ENCODE results near the gene ALOX12B.
"Not testable (repeated sequence)": the region's sequence is repeated elsewhere in the genome, so short reads cannot be mapped to it uniquely, and the experiment has no call there.

ALOX12B gene

DNA sequence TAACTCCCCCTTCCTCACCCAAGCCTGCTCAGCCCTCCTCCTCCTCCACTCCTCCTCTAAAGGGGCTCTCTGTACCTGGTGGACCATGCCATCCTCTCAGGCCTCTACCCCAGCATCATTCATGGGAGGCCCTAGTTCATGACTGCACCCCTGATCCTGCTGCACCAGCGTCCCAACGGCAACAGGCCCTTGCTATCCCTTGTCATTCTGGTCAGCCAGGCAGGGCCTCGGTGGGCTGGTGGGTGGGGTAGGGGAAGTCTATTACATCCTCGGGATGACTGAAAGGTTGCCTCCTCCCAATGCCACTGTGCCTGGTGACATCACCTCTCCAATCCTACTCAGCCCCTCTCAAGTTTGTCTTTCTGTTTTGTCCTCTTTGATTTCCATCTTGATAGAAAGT lies 19.7 kb downstream of the ALOX12B start:
- peaks cover 46% of the 10 kb centered on the region for H3K27me3 Mint-ChIP-seq
- no peak overlapping the region for H3K4me3 Mint-ChIP-seq
- no peaks in the 10 kb centered on the region for H3K36me3 Mint-ChIP-seq
- peaks cover 20% of the 10 kb centered on the region for H3K4me1 Mint-ChIP-seq
- no peaks in the 10 kb centered on the region for H3K9me3 Mint-ChIP-seq
- no peak for ATAC-seq
- no peak overlapping the region for H3K27ac Mint-ChIP-seq

DNA sequence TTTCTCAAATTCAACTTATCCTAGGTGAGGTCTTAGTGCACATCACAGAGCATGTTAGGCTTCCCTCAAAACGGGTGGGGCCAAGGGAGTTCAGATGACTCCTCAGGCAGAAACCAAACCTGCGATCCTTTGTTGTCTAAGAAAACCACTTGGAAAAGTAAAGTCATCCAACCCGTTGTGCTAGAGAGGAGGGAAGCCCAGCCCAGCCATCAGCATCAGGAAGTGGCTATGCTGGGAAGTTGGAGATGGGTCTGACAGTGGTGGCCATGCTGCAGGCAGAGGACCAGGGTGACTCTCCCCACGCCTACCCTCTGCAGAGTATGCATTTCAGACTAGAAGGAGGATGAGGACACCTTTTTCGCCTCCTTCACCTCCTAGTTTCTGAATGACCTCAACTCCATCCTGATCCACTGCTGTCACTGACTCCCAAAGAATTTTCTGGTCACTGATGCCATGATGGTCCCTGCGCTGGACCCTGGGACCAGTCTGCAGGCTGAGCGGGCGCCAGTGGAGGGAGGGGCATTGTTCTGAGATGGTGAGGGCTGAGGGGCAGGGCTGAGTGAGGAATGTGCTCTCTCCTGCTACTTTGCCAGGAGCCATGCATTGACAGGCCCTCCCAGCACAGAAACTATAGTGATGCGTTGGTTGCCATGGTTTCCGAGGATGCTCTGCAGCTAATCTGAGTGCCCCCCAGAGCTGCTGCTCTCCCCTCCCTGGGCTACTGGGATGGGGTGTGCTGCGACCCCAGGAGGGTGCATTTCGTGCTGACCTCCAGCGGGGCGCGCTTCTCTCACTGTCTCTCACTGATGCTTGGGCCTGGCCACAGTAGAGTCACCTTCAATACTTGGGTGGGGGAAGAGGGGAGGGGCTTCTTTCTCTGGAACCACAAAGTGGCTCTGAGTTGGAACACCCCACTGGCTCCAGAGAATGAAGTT lies 20.4 kb downstream of the ALOX12B start:
- Mint-ChIP-seq H3K4me3 (no peak overlapping the region), H3K36me3 (no peaks in the 10 kb centered on the region), H3K27ac (no peak overlapping the region), H3K4me1 (peaks cover 13% of the 10 kb centered on the region), H3K9me3 (no peaks in the 10 kb centered on the region), H3K27me3 (peaks cover 46% of the 10 kb centered on the region)
- ATAC-seq, result no peak

DNA sequence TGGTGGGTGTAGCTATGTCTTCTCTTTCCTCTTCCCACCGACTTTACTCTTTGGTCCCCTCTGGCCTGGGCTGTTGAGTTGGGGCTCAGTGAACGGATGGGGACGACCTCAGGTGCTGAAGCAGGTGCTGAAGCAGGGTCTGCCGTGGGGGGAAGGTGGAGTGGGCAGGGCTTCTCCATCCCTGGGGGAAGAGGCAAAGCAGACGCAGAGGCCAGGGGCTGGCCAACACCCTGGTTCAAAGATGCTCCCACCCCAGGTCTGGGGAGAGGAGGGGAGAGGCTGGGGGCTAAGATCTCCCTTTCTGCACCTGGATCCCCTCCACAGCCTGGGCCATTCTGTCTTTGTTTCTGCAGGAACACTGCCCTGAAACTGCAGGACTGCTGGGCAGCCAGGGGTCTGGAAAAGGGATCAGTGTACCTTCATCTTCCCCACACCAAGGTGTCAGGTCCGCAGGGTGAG lies 22.9 kb downstream of the ALOX12B start:
- peaks cover 56% of the 10 kb centered on the region for H3K27me3 Mint-ChIP-seq

DNA sequence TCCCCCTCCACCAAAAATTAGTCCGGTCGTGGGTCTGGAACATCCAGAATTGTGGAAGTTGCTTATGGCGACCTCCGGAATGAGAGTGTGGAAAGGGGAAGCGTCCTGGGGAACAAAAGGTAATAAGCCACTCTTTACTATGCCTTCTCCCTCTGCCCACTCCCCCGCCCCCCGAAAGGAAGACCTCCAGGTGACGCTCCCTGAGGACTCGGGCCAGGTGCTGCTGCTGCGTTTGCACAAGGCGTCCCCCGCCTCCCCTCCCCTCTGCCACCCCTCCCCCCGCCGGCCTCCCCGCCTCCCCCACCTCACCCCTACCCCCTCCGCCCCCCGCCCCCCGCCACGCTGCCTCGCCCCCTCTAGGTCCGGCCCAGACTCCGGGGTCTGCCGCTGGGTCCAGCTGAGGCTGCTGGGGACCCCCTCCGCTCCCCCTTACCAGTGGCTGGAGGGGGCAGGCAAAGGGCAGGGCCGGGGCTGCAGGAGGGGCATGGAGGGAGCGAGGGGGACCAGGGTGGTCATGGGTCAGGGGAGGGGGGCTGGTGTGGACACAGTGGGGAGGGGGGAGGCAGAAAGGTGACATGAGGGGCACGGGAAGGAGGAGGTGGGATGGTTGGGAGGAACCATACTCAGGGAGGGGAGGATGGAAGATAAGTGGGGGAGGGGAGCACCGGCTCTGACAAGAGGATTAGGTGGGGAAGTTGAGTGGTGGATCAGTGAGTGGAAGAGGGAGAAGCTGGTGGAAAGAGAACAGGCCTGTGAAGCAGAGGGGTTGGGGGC lies 23.6 kb downstream of the ALOX12B start:
- H3K27ac Mint-ChIP-seq, result no peak overlapping the region
- H3K27me3 Mint-ChIP-seq, result peaks cover 56% of the 10 kb centered on the region
- H3K9me3 Mint-ChIP-seq, result no peaks in the 10 kb centered on the region
- no peaks in the 10 kb centered on the region for H3K36me3 Mint-ChIP-seq
- peaks cover 4% of the 10 kb centered on the region for H3K4me1 Mint-ChIP-seq
- ATAC-seq, result no peak
- H3K4me3 Mint-ChIP-seq, result no peak overlapping the region

More for the DNA sequence above, 22.9 kb downstream of the ALOX12B start:
- Mint-ChIP-seq H3K9me3 (no peaks in the 10 kb centered on the region), H3K4me1 (peaks cover 8% of the 10 kb centered on the region), H3K27ac (no peak overlapping the region), H3K36me3 (no peaks in the 10 kb centered on the region), H3K4me3 (no peak overlapping the region)
- no peak for ATAC-seq

DNA sequence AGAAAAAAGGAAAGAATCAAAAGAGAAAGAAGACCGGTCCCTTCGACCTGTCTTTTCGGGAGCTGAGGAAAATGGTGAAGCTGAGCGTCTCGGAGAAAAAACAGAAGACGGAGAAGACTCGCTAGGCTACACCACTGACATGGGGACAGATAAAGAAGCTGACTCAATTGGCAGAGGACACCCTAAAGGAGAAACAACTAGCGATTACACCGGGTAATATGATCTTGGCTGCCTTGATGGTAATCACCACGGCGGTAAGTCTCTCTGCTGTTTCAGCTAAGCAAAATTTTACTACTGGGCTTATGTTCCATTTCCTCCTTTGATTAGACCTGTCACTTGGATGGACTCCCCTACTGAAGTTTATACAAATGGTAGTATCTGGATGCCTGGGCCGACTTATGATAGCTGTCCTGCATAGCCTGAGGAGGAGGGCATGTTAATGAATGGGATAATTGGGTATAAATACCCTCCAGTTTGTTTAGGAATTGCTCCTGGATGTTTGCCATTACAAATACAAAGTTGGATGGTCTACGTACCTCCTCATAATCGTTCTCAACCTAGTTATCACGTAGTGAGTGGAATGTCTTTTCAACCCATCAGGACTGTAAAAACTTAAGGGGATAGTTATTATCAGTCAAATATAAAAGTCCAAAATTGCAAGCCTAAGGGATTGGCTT lies 24.6 kb downstream of the ALOX12B start:
- H3K27ac Mint-ChIP-seq, result no peak overlapping the region
- H3K27me3 Mint-ChIP-seq, result peaks cover 56% of the 10 kb centered on the region
- no peaks in the 10 kb centered on the region for H3K9me3 Mint-ChIP-seq
- ATAC-seq, result no peak
- H3K36me3 Mint-ChIP-seq, result no peaks in the 10 kb centered on the region
- H3K4me3 Mint-ChIP-seq, result no peak overlapping the region
- no peaks in the 10 kb centered on the region for H3K4me1 Mint-ChIP-seq

DNA sequence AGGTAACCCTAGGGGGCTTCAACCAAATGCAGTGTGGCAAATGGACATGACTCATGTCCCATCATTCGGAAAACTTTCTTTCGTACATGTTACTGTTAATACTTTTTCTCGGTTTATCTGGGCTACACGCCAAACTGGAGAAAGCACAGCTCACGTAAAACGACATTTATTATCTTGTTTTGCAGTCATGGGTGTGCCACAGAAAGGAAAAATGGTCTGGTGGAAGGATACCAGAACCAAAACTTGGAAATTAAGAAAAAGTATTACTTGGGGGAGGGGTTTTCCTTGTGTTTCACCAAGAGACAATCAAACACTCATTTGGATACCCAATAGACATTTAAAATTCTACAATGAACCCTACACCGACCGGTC lies 25.1 kb downstream of the ALOX12B start:
- no peak overlapping the region for H3K4me3 Mint-ChIP-seq
- H3K9me3 Mint-ChIP-seq, result no peaks in the 10 kb centered on the region
- peaks cover 56% of the 10 kb centered on the region for H3K27me3 Mint-ChIP-seq

DNA sequence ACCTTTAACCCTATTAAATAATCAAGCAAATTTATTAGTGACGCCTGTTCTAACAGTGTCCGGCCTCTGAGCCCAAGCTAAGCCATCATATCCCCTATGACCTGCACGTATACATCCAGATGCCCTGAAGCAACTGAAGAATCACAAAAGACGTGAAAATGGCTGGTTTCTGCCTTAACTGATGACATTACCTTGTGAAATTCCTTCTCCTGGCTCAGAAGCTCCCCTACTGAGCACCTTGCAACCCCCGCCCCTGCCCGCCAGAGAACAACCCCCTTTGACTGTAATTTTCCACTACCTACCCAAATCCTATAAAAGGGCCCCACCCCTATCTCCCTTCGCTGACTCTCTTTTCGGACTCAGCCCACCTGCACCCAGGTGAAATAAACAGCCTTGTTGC lies 25.7 kb downstream of the ALOX12B start:
- H3K36me3 Mint-ChIP-seq, ATAC-seq, H3K4me3 Mint-ChIP-seq, H3K4me1 Mint-ChIP-seq, H3K27ac Mint-ChIP-seq, H3K9me3 Mint-ChIP-seq: not testable (repeated sequence)
- peaks cover 56% of the 10 kb centered on the region for H3K27me3 Mint-ChIP-seq

More for the DNA sequence above, 25.1 kb downstream of the ALOX12B start:
- Mint-ChIP-seq H3K27ac (no peak overlapping the region), H3K4me1 (peaks cover 3% of the 10 kb centered on the region), H3K36me3 (no peaks in the 10 kb centered on the region)
- ATAC-seq, result no peak

DNA sequence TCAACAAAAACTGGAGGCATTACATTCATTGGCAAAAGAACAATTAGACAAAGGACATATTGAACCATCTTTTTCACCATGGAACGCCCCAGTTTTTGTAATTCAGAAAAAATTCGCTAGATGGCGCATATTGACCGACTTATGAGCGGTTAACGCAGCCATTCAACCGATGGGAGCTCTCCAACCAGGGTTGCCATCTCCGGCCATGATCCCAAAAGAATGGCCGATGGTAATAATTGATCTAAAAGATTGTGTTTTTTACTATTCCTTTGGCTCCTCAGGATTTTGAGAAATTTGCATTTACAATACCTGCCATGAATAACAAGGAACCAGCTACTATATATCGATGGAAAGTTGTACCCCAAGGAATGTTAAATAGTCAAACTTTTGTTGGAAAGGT lies 27.2 kb downstream of the ALOX12B start:
- H3K4me3 Mint-ChIP-seq, result no peak overlapping the region

DNA sequence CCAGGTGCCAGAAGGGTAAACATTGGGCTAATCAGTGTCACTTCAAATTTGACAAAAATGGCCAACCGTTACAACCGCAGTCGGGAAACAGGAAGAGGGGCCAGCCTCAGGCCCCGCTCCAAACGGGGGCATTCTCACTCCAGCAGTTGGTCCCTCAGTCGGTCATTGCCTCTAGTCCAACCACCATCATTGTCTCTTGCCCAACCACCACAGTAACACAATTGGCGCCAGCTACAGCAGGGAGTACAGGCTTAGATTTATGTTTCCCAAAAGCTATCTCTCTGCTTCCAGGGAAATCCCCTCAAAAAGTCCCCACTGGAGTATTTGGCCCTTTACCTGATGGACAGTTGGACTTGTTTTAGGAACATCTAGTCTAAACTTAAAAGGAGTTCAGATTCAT lies 28.4 kb downstream of the ALOX12B start:
- H3K9me3 Mint-ChIP-seq, result no peaks in the 10 kb centered on the region
- no peak for ATAC-seq
- H3K36me3 Mint-ChIP-seq, result no peaks in the 10 kb centered on the region
- peaks cover 38% of the 10 kb centered on the region for H3K27me3 Mint-ChIP-seq
- peaks cover 22% of the 10 kb centered on the region for H3K4me1 Mint-ChIP-seq
- H3K27ac Mint-ChIP-seq, result no peak overlapping the region
- no peak overlapping the region for H3K4me3 Mint-ChIP-seq

More for the DNA sequence above, 27.2 kb downstream of the ALOX12B start:
- Mint-ChIP-seq H3K27ac (no peak overlapping the region), H3K9me3 (no peaks in the 10 kb centered on the region), H3K36me3 (no peaks in the 10 kb centered on the region), H3K27me3 (peaks cover 44% of the 10 kb centered on the region), H3K4me1 (peaks cover 22% of the 10 kb centered on the region)
- no peak for ATAC-seq

DNA sequence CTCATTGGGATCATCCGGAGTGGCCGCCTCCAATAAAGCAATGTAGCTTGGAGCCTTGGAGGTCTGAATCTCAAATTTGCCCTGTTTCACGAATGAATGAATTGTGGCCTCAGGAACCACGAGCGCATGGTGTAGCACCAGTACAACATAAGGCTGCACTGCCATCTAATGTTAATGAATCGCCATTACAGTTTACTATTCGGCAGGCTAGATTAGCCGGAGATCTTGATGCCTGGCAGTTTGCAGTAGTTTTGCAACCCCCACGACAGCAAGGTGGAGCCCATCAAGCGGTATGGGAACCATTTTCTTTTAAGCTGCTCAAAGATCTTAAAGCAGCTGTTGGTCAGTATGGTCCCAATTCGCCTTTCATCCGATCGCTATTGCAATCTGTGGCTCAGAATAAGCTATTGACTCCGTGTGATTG lies 29.8 kb downstream of the ALOX12B start:
- Mint-ChIP-seq H3K36me3 (no peaks in the 10 kb centered on the region), H3K27me3 (peaks cover 24% of the 10 kb centered on the region), H3K9me3 (no peaks in the 10 kb centered on the region), H3K4me1 (peaks cover 22% of the 10 kb centered on the region), H3K27ac (peak overlapping the region; percentile 53), H3K4me3 (no peak overlapping the region)
- ATAC-seq, result peak; percentile 84

DNA sequence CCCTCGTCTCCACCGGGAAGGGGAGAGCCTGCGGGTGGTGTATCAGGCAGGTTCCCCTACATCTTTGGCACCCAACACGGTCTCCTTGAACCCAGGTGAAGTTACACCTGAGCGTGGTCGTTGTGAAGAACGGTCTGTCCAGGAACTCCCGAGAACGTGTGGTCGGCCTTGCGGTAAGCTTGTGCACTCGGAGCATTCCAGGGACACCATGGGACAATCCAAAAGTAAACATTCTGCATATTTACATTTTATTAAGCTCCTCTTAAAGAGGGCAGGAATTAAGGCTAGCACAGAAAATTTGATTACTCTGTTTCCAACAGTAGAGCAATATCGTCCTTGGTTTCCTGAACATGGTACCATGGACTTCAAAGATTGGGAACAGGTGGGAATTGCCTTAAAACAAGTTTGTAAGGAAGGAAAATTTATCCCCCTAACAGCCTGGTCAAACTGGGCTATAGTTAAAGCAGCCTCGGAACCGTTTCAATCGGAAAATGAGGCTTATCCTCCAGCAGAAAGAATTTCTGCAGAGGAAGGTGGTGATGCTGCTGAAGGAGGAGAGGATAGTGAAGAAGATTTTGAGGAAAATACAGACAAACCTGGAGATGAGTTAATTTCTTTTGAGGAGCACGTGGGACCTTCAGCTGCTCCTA lies 30.4 kb downstream of the ALOX12B start:
- Mint-ChIP-seq H3K27ac (peak overlapping the region; percentile 53), H3K4me3 (no peak overlapping the region), H3K4me1 (peaks cover 22% of the 10 kb centered on the region), H3K36me3 (no peaks in the 10 kb centered on the region), H3K9me3 (no peaks in the 10 kb centered on the region), H3K27me3 (peaks cover 18% of the 10 kb centered on the region)
- no peak for ATAC-seq

DNA sequence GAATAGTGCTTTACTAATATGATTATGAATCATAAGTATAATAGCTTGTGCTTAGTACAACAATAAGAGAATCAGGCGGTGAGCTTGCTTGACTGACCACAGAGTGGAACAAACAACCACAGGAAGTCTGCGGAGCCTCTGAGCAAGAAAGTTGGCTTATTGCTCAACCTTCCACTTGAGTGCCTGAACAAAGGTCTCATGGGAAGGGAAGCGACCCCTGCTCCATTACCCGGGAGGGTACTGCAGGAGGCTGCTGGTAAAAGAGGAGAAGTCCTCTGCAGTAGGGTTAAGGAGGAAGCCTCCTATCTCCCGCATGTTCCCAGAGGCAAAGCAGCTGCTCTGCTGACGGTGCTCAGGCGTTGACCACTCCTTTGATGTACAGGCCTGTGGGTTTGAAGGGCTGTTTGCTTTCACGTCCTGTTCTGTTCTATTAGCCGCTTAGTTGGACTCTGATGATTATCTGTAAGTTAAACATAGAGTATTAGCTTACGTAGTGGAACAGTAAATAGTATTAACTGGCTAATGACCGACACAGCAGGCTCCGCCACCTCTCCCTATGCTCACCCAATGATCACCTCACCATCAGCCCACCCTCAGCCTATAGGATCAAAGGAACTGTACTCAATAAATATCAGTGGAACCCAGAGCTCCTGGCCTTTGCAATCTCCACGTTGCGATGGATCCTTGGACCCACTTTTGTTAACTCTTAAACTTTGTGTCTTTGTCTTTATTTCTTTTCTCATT lies 31.1 kb downstream of the ALOX12B start:
- peak overlapping the region; percentile 53 for H3K27ac Mint-ChIP-seq
- H3K4me3 Mint-ChIP-seq, result peak overlapping the region; percentile 10
- H3K36me3 Mint-ChIP-seq, result no peaks in the 10 kb centered on the region
- peak; percentile 88 for ATAC-seq
- peaks cover 12% of the 10 kb centered on the region for H3K27me3 Mint-ChIP-seq
- H3K4me1 Mint-ChIP-seq, result peaks cover 22% of the 10 kb centered on the region
- no peaks in the 10 kb centered on the region for H3K9me3 Mint-ChIP-seq

DNA sequence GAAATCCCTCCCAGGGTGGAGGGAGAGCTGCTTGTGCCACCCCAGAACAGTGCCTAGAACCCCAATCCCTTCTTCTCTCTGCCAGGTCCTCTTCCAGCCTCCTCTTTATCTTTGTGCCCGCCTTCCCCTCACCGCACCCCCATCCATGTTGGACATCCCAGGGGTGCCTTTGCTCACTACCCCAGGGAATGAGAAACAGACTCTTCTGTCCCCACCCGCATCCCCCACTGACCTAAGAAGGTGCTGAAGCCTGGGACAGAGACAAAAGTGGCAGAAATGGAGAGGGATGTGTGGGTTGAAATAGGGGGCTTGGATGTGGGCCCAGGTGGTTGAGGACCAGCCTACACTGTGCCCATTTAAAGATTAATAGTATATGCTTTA lies 31.7 kb downstream of the ALOX12B start:
- H3K4me1 Mint-ChIP-seq, result peaks cover 22% of the 10 kb centered on the region
- H3K4me3 Mint-ChIP-seq, result no peak overlapping the region
- H3K36me3 Mint-ChIP-seq, result no peaks in the 10 kb centered on the region
- peak overlapping the region; percentile 53 for H3K27ac Mint-ChIP-seq
- H3K9me3 Mint-ChIP-seq, result no peaks in the 10 kb centered on the region
- H3K27me3 Mint-ChIP-seq, result peaks cover 8% of the 10 kb centered on the region
- no peak for ATAC-seq

DNA sequence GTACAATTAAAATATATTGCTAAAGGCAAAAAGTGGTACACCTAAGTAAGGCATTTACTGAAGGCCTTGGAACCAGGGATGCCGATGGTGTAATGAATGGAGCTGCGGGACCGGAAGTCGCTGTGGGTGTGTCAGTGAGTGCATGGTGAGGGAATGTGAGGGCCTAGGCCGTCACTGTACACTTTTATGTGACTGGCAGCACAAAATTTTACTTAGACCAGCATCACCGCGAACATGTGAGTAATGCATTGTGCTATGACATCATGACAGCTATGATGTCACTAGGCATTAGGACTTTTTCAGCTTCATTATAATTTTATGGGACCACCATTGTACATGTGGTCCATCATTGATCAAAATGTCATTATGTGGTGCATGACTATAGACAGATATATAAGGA lies 33.9 kb downstream of the ALOX12B start:
- H3K9me3 Mint-ChIP-seq, result no peaks in the 10 kb centered on the region
- no peaks in the 10 kb centered on the region for H3K27me3 Mint-ChIP-seq
- no peaks in the 10 kb centered on the region for H3K36me3 Mint-ChIP-seq
- no peak overlapping the region for H3K4me3 Mint-ChIP-seq
- H3K4me1 Mint-ChIP-seq, result peaks cover 22% of the 10 kb centered on the region
- H3K27ac Mint-ChIP-seq, result no peak overlapping the region
- no peak for ATAC-seq

Data from stimulated activated memory B cell treated with anti-CD40 and anti-IgM and Interleukin-4, amounts not matched to agents 10 μg/mL and 1 μg/mL and 100 μg/mL, for 72 hours (primary cell).